ENCODE data around the gene ALPK1.

GRCh38 chr4:112370466-112370865 is 73.3 kb downstream of the ALPK1 start:
- TF ChIP-seq CTCF (IDR thresholded peaks at IDR 0.05; ENCODE audit: borderline replicate concordance, extremely low read depth, low read length, poor library complexity, severe bottlenecking) (no peak), EZH2 (IDR thresholded peaks at IDR 0.05; ENCODE audit: borderline replicate concordance, low read depth, low read length, severe bottlenecking) (no peak)
